ENCODE results near the gene NECAB3.

The NECAB3 gene

DNA sequence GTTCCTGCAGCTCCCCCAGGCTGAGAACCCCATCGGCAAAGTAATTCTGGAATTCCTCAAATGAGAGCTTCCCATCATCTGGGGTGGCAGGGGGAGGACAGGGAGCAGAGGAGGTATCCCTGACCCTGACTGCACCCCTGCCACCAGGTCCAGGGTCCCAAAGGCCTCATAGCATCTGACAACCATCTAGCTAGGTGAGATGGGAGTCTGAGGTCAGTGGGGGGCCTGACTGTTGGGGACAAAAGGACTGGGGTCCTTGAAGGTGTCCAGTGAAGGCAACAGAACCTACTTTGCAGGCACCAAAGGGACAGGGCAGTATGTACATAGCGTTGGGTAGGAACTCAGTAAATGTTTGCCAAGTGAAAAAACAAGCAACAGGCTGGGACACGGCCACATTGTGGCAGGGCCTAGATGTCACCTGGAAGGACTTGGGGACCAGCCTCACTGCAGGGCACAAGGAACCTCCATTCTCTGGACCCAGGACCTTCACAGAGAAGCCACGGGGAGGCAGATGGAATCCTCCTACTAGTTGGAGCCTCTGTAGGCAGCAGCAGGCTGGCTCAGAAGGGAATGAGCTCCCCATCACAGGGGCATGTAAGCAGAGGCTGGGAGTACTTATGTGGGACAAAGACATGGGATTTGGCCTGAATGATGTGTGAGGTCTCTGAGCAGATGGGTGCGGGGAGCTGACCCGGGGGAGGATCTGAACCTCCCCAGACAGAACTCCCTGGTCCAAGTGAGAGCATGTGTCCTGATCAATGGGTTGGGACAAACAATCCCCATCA lies 3.3 kb downstream of the NECAB3 start:
- TF ChIP-seq, protein P1, sequence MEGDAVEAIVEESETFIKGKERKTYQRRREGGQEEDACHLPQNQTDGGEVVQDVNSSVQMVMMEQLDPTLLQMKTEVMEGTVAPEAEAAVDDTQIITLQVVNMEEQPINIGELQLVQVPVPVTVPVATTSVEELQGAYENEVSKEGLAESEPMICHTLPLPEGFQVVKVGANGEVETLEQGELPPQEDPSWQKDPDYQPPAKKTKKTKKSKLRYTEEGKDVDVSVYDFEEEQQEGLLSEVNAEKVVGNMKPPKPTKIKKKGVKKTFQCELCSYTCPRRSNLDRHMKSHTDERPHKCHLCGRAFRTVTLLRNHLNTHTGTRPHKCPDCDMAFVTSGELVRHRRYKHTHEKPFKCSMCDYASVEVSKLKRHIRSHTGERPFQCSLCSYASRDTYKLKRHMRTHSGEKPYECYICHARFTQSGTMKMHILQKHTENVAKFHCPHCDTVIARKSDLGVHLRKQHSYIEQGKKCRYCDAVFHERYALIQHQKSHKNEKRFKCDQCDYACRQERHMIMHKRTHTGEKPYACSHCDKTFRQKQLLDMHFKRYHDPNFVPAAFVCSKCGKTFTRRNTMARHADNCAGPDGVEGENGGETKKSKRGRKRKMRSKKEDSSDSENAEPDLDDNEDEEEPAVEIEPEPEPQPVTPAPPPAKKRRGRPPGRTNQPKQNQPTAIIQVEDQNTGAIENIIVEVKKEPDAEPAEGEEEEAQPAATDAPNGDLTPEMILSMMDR (IDR thresholded peaks at IDR 0.05): no peak
- Histone ChIP-seq H3K36me3 (no peaks in the 10 kb centered on the region), H3K4me1 (ENCODE audit: control insufficient read depth in 1 of 2, insufficient read depth in 1 of 2, low read depth in 1 of 2, low read length in 1 of 2) (peaks cover 36% of the 10 kb centered on the region in 2 experiments), H3K4me3 (ENCODE audit: low read depth in 1 of 2, low read length in 1 of 2) (no peak overlapping the region), H3K9me3 (no peaks in the 10 kb centered on the region), H3K27me3 (no peaks in the 10 kb centered on the region), H3K27ac (no peak overlapping the region)

DNA sequence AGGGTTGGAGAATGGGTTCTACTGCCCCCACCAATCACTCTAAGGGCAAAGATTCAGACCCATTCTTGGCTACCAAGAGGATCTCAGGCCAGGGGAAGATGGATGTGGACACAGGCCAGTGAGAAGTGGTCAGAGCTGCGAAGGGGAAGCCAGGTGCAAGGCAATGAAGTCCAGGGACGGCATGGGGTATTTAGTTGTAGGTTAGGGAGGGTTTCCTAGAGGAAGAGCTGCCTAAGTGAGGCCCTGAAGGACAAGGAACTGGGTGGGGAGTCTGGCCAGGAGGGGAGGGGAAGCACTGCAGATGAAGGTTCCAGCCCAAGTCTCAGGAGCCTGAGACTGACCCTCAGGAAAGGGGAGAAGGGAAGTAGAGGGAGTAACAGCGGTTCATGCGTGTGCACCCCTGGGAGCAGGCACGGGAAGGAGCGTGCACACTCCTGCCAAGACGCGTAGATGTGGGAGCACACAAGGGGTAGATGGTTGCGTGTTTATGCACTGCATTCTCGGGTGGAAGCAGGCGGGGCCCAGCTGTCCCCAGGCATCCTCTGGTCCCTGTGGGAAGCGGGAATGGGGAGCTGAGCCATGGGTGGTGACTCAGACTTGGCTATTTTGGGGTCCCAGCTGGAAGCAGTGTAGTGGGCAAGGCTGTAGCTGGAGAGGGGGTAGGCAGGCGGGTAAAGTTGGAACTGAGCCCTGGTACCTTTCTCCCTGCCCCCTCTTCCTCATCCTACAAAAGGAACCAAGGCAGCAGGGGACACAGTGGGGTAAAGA lies 4.2 kb downstream of the NECAB3 start:
- Histone ChIP-seq H3K4me1 (ENCODE audit: control insufficient read depth in 1 of 2, insufficient read depth in 1 of 2, low read depth in 1 of 2, low read length in 1 of 2) (peaks cover 36% of the 10 kb centered on the region in 2 experiments), H3K4me3 (ENCODE audit: low read depth in 1 of 2, low read length in 1 of 2) (no peak overlapping the region), H3K36me3 (no peaks in the 10 kb centered on the region), H3K27ac (no peak overlapping the region), H3K27me3 (no peaks in the 10 kb centered on the region), H3K9me3 (no peaks in the 10 kb centered on the region)
- TF ChIP-seq, protein P1 (IDR thresholded peaks at IDR 0.05): no peak

DNA sequence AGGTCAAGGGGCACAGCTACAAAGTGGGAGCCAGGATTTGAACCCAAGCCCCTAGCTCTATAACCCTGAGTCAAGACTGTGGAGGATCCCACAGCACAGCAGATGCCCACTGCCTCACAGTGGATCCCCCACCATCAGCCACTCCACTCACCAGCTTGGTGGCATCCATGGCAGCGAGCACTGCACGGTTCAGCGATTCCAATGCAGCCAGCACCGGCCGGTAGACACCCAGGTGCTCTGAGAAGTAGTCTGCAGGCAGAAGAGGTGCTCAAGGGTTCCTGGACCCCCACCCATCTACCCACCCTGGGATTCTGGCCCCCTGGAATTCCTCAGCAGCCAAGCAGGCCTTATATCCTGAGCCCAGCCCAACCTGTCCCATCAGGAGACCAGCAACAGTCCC lies 5.0 kb downstream of the NECAB3 start:
- Histone ChIP-seq H3K4me3 (ENCODE audit: low read depth in 1 of 2, low read length in 1 of 2) (no peak overlapping the region), H3K9me3 (no peaks in the 10 kb centered on the region), H3K27me3 (no peaks in the 10 kb centered on the region), H3K27ac (no peak overlapping the region), H3K4me1 (ENCODE audit: control insufficient read depth in 1 of 2, insufficient read depth in 1 of 2, low read depth in 1 of 2, low read length in 1 of 2) (peaks cover 36% of the 10 kb centered on the region in 2 experiments), H3K36me3 (no peaks in the 10 kb centered on the region)
- TF ChIP-seq, protein P1 (IDR thresholded peaks at IDR 0.05): no peak

DNA sequence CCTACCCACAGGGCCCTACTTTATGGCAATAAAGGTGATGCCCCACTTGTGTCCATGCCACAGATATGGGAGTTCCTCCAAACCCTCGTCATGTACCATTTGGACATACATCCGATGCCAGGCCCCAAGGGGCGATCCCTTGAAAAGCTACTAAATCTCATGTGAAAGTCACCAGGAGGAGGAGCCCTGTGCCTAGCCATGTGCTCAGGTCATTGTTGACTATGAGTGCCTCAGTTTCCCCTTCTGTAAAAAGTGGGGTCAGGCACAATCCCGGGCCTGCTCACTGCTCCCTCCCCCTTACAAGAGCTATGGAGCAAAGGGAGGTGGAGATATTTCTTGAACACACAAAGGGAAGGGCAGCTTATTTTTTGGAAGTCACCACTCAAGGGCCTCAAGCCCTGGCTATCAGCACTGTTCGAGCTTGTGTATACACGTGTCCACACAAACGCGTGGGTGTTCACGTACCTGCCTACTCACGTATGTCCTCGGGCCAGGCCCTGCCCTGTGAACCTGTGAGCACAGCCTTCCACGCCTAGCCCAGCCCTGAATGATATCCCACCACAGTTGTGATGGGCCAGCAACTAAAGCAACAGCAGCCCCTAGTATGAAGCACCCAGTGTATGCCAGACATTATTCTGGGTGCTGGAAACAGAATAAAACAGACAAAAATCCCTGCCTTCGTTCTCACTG lies 5.6 kb downstream of the NECAB3 start:
- Histone ChIP-seq H3K27ac (no peak overlapping the region), H3K36me3 (no peaks in the 10 kb centered on the region), H3K4me1 (ENCODE audit: control insufficient read depth in 1 of 2, insufficient read depth in 1 of 2, low read depth in 1 of 2, low read length in 1 of 2) (peaks cover 38% of the 10 kb centered on the region in 2 experiments), H3K9me3 (no peaks in the 10 kb centered on the region), H3K27me3 (no peaks in the 10 kb centered on the region), H3K4me3 (ENCODE audit: low read depth in 1 of 2, low read length in 1 of 2) (no peak overlapping the region)
- TF ChIP-seq, protein P1 (IDR thresholded peaks at IDR 0.05): no peak

DNA sequence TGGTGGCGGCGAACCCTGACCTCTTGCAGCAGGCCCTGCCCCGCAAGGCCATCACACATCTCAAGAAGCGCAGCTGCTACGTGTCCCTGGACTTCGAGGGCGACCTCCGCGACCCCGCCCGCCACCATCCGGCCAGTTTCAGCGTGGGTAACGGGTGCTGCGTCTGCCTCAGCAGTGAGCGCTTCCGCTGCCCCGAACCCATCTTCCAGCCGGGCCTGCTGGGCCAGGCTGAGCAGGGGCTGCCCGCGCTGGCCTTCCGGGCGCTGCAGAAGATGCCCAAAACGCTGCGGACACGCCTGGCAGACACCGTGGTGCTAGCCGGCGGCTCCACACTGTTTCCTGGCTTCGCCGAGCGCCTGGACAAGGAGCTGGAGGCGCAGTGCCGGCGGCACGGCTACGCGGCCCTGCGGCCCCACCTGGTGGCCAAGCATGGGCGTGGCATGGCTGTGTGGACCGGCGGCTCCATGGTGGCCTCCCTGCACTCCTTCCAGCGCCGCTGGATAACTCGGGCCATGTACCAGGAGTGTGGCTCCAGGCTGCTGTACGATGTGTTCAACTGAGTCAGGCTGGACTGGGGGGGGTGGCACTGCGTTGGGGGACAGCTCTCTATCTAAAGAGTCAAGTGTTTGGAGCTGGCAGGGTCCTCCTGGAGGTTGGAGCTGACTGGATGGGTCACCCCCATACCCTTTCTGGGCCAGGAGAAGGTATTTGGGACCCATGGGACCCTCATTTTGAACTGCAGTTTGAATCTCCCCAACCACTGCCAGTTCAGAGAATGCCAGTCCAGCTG lies 6.4 kb downstream of the NECAB3 start:
- no peaks in the 10 kb centered on the region for H3K27me3 ChIP-seq
- peaks cover 37 to 41% of the 10 kb centered on the region in 2 experiments for H3K4me1 ChIP-seq (ENCODE audit: control insufficient read depth in 1 of 2, insufficient read depth in 1 of 2, low read depth in 1 of 2, low read length in 1 of 2)
- H3K4me3 ChIP-seq (ENCODE audit: low read depth in 1 of 2, low read length in 1 of 2): peak overlapping the region; percentile 73 to 93
- no peaks in the 10 kb centered on the region for H3K9me3 ChIP-seq
- H3K36me3 ChIP-seq: no peaks in the 10 kb centered on the region
- TF ChIP-seq, protein P1 (IDR thresholded peaks at IDR 0.05): peak; percentile 95
- H3K27ac ChIP-seq: peak overlapping the region; percentile 83
